Keratinocyte (primary cell): Measurements from ENCODE around the gene CPHXL. TPM values are rescaled to one million over a fixed set of nuclear protein-coding genes. Genes with fewer than 3 reads are reported as not detected.

Experiments
- DNase-seq: peaks from one replicate; pipeline ENCODE4 v3.0.0-alpha.2; 2011; ENCODE audit warnings: low read depth, missing footprints, low spot score
- FAIRE-seq: peaks from 2 replicates; lab custom pipeline; 2011; peaks lifted over from hg19 to GRCh38; lab: Jason Lieb, UNC
- H2AFZ ChIP-seq: 2 replicates; pipeline ENCODE4 v1.6.0; 2012; ENCODE audit warnings: low read length, control low read depth, inconsistent platforms; ENCODE audit not compliant: control insufficient read depth
- H3K27ac ChIP-seq: 2 replicates; pipeline ENCODE4 v1.5.1; 2011; ENCODE audit warnings: low read length; ENCODE audit not compliant: control insufficient read depth, insufficient read depth
- H3K27me3 ChIP-seq: 3 replicates; pipeline ENCODE4 v1.6.0; 2011; ENCODE audit warnings: low read length; ENCODE audit not compliant: control insufficient read depth, insufficient read depth; ENCODE audit errors: extremely low read depth
- H3K36me3 ChIP-seq, 2 experiments: 2 replicates in 1 of 2; 3 replicates in 1 of 2; pipeline ENCODE4 v1.5.1; 2011; ENCODE audit warnings: low read length in 2 of 2, mild to moderate bottlenecking in 1 of 2; ENCODE audit not compliant: control insufficient read depth in 2 of 2, insufficient read depth in 2 of 2; ENCODE audit errors: extremely low read depth in 1 of 2
- H3K4me1 ChIP-seq: 3 replicates; pipeline ENCODE4 v1.5.1; 2011; ENCODE audit warnings: low read length; ENCODE audit not compliant: control insufficient read depth, insufficient read depth; ENCODE audit errors: extremely low read depth
- H3K4me2 ChIP-seq: 3 replicates; pipeline ENCODE4 v1.6.0; 2011; ENCODE audit warnings: low read depth, low read length; ENCODE audit not compliant: control insufficient read depth, insufficient read depth; ENCODE audit errors: extremely low read depth
- H3K4me3 ChIP-seq, 3 experiments: fragments of 200-600 bp in 1 of 3; sonication (generic) in 1 of 3; 2 replicates in 2 of 3; 3 replicates in 1 of 3; pipeline ENCODE4 v1.5.1; 2011 to 2016; ENCODE audit warnings: low read length in 3 of 3, mild to moderate bottlenecking in 3 of 3, control low read depth in 2 of 3, inconsistent platforms in 1 of 3, low read depth in 1 of 3, mixed read lengths in 1 of 3, mixed run types in 1 of 3, moderate library complexity in 1 of 3; ENCODE audit not compliant: control insufficient read depth in 2 of 3, insufficient read depth in 2 of 3; ENCODE audit errors: extremely low read depth in 1 of 3
- H3K79me2 ChIP-seq: 2 replicates; pipeline ENCODE4 v1.6.0; 2012; ENCODE audit warnings: low read length; ENCODE audit not compliant: control insufficient read depth, insufficient read depth
- H3K9ac ChIP-seq: 3 replicates; pipeline ENCODE4 v1.6.0; 2011; ENCODE audit warnings: low read length; ENCODE audit not compliant: control insufficient read depth, insufficient read depth; ENCODE audit errors: extremely low read depth
- H3K9me1 ChIP-seq: 3 replicates; pipeline ENCODE4 v1.6.0; 2011; ENCODE audit warnings: low read length; ENCODE audit not compliant: control insufficient read depth, insufficient read depth; ENCODE audit errors: extremely low read depth
- H3K9me3 ChIP-seq: 2 replicates; pipeline ENCODE4 v1.5.1; 2012; ENCODE audit warnings: low read depth, low read length; ENCODE audit not compliant: control insufficient read depth
- H4K20me1 ChIP-seq: 3 replicates; pipeline ENCODE4 v1.6.0; 2011; ENCODE audit warnings: low read length; ENCODE audit not compliant: control insufficient read depth, insufficient read depth; ENCODE audit errors: extremely low read depth
- CTCF ChIP-seq, 3 experiments: IDR thresholded peaks in 1 of 3; conservative IDR thresholded peaks in 1 of 3; optimal IDR thresholded peaks in 1 of 3; 2 replicates in 2 of 3; 3 replicates in 1 of 3; pipeline versions ENCODE3 to v1.5.1; 2011; ENCODE audit warnings: low read length in 3 of 3, mild to moderate bottlenecking in 3 of 3, moderate library complexity in 2 of 3, control low read depth in 1 of 3, inconsistent platforms in 1 of 3; ENCODE audit not compliant: insufficient read depth in 2 of 3; ENCODE audit errors: extremely low read depth in 1 of 3
- EZH2 ChIP-seq: IDR thresholded peaks from one replicate; pipeline ENCODE4 v1.6.1; 2012; ENCODE audit warnings: inconsistent platforms, mild to moderate bottlenecking, low read length, moderate library complexity
- dilution Hi-C: fragments of 300-500 bp; cut with MboI; formaldehyde crosslinking; loops from one replicate; pipeline ENCODE4 v1.7.0; 2020; ENCODE audit warnings: low sequenced_read_pairs; ENCODE audit not compliant: extremely low pct_ligation_motif_present
- polyA plus RNA-seq, 5 experiments: library from polyadenylated mRNA; depleted of rRNA in 3 of 5; stranded (reverse) in 3 of 5; stranded (forward) in 1 of 5; unstranded in 1 of 5; fragments of >200 nt; gene quantifications; 1 replicate in 1 of 5; 2 replicates in 3 of 5; 3 replicates in 1 of 5; pipeline versions ENCODE4 v1.2.1 to v1.2.3, GENCODE V29; 2011 to 2012; ENCODE audit warnings: missing spikeins in 2 of 5, low read depth in 1 of 5, low replicate concordance in 1 of 5

The CPHXL gene
- polyA plus RNA-seq, 1 donor (not counting 4 experiments of a cell fraction or from before 2014, with no cell fraction given) = not detected

- FAIRE-seq = no peak
- Histone ChIP-seq H3K36me3 (no peaks in the 10 kb centered on the region), H3K4me3 (no peak overlapping the region), H2AFZ (no peak overlapping the region), H3K4me2 (no peak overlapping the region), H3K9me1 (no peaks in the 10 kb centered on the region), H3K27me3 (no peaks in the 10 kb centered on the region), H3K4me1 (no peaks in the 10 kb centered on the region), H3K79me2 (no peaks in the 10 kb centered on the region), H3K9me3 (no peaks in the 10 kb centered on the region), H4K20me1 (no peaks in the 10 kb centered on the region), H3K9ac (no peak overlapping the region), H3K27ac (no peak overlapping the region)
- TF ChIP-seq EZH2 = no peak
- TF ChIP-seq CTCF (optimal IDR thresholded peaks at IDR 0.05 in 1 of 3, IDR thresholded peaks at IDR 0.05 in 1 of 3, conservative IDR thresholded peaks at IDR 0.05 in 1 of 3; ENCODE audit: extremely low read depth in 1 of 3, insufficient read depth in 2 of 3, low read length in 3 of 3) = no peak
- dilution Hi-C loops = no loop called here
- no peak for DNase-seq
These were observed 931 bp upstream of the CPHXL start for GRCh38 chr16:75727221-75727620.

GRCh38 chr16:75718452-75718851 lies 7.8 kb downstream of the CPHXL start:
- DNase-seq = no peak
- Histone ChIP-seq H3K4me1 (no peaks in the 10 kb centered on the region), H2AFZ (no peak overlapping the region), H3K36me3 (no peaks in the 10 kb centered on the region), H3K79me2 (no peaks in the 10 kb centered on the region), H3K9me1 (no peaks in the 10 kb centered on the region), H3K9ac (no peak overlapping the region), H3K27ac (no peak overlapping the region), H3K27me3 (no peaks in the 10 kb centered on the region), H4K20me1 (no peaks in the 10 kb centered on the region), H3K9me3 (no peaks in the 10 kb centered on the region), H3K4me2 (no peak overlapping the region), H3K4me3 (no peak overlapping the region)
- no peak for FAIRE-seq
- TF ChIP-seq EZH2 (no peak), CTCF (optimal IDR thresholded peaks at IDR 0.05 in 1 of 3, IDR thresholded peaks at IDR 0.05 in 1 of 3, conservative IDR thresholded peaks at IDR 0.05 in 1 of 3; ENCODE audit: extremely low read depth in 1 of 3, insufficient read depth in 2 of 3, low read length in 3 of 3) (no peak)
- dilution Hi-C loops = no loop called here
